ENCODE results near the gene ALKBH7. TPM values are rescaled to one million over a fixed set of nuclear protein-coding genes. Genes with fewer than 3 reads are reported as not detected.

The ALKBH7 gene
- polyA plus RNA-seq, 1 donor from 2014 or later, result 154 TPM

DNA sequence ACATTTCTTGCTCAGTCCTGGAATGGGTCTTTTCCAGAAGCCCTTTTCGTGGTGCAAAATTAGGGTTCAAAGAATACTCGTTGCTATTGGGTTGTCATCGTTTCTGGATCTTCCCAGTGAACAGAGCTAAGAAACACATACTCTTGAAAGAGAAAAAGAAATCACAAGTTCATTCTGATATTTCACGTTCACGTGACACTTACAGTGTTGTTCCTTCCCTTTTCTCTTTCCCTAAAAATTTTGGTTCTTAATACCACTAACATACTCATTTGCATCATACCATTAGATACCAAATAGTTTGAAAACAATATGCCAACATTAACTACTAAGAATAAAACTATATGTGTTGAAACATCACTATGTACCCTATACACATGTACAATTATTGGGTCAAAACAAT, 33.8 kb downstream of the ALKBH7 start:
- Histone ChIP-seq H3K4me3 (ENCODE audit: low read length) (no peak overlapping the region), H3K36me3 (ENCODE audit: insufficient read depth, low read length) (no peaks in the 10 kb centered on the region), H3K9me2 (ENCODE audit: insufficient read depth, low read length) (no peaks in the 10 kb centered on the region), H3K9ac (ENCODE audit: low read length) (no peak overlapping the region), H4K20me1 (ENCODE audit: insufficient read depth) (no peaks in the 10 kb centered on the region), H3K4me2 (ENCODE audit: low read length) (no peak overlapping the region), H3F3A (ENCODE audit: insufficient read depth, low read length, poor library complexity, severe bottlenecking) (no peaks in the 10 kb centered on the region), H2AFZ (ENCODE audit: low read depth, low read length) (no peak overlapping the region), H3K9me3 (ENCODE audit: low read length) (no peaks in the 10 kb centered on the region), H3K27ac (ENCODE audit: low read length) (no peak overlapping the region), H3K79me2 (replicated peaks; ENCODE audit: insufficient read depth, low read length) (no peaks in the 10 kb centered on the region), H3K27me3 (ENCODE audit: insufficient read depth, low read depth, low read length) (no peaks in the 10 kb centered on the region)
- TF ChIP-seq EZH2 (IDR thresholded peaks at IDR 0.05; ENCODE audit: borderline replicate concordance, insufficient read depth, low read length, poor library complexity, severe bottlenecking) (no peak), EP300 (conservative IDR thresholded peaks at IDR 0.05; ENCODE audit: poor library complexity, severe bottlenecking) (no peak), POLR2AphosphoS5 (IDR thresholded peaks at IDR 0.05) (no peak), MXI1 (conservative IDR thresholded peaks at IDR 0.05; ENCODE audit: poor library complexity, severe bottlenecking) (no peak), RAD21 (conservative IDR thresholded peaks at IDR 0.05) (no peak), SMC3 (conservative IDR thresholded peaks at IDR 0.05; ENCODE audit: poor library complexity) (no peak), TAF1 (IDR thresholded peaks at IDR 0.05; ENCODE audit: low read depth) (no peak)
- TF ChIP-seq, protein P1, sequence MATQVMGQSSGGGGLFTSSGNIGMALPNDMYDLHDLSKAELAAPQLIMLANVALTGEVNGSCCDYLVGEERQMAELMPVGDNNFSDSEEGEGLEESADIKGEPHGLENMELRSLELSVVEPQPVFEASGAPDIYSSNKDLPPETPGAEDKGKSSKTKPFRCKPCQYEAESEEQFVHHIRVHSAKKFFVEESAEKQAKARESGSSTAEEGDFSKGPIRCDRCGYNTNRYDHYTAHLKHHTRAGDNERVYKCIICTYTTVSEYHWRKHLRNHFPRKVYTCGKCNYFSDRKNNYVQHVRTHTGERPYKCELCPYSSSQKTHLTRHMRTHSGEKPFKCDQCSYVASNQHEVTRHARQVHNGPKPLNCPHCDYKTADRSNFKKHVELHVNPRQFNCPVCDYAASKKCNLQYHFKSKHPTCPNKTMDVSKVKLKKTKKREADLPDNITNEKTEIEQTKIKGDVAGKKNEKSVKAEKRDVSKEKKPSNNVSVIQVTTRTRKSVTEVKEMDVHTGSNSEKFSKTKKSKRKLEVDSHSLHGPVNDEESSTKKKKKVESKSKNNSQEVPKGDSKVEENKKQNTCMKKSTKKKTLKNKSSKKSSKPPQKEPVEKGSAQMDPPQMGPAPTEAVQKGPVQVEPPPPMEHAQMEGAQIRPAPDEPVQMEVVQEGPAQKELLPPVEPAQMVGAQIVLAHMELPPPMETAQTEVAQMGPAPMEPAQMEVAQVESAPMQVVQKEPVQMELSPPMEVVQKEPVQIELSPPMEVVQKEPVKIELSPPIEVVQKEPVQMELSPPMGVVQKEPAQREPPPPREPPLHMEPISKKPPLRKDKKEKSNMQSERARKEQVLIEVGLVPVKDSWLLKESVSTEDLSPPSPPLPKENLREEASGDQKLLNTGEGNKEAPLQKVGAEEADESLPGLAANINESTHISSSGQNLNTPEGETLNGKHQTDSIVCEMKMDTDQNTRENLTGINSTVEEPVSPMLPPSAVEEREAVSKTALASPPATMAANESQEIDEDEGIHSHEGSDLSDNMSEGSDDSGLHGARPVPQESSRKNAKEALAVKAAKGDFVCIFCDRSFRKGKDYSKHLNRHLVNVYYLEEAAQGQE (IDR thresholded peaks at IDR 0.05; ENCODE audit: borderline replicate concordance), result no peak
- TF ChIP-seq, protein P2, sequence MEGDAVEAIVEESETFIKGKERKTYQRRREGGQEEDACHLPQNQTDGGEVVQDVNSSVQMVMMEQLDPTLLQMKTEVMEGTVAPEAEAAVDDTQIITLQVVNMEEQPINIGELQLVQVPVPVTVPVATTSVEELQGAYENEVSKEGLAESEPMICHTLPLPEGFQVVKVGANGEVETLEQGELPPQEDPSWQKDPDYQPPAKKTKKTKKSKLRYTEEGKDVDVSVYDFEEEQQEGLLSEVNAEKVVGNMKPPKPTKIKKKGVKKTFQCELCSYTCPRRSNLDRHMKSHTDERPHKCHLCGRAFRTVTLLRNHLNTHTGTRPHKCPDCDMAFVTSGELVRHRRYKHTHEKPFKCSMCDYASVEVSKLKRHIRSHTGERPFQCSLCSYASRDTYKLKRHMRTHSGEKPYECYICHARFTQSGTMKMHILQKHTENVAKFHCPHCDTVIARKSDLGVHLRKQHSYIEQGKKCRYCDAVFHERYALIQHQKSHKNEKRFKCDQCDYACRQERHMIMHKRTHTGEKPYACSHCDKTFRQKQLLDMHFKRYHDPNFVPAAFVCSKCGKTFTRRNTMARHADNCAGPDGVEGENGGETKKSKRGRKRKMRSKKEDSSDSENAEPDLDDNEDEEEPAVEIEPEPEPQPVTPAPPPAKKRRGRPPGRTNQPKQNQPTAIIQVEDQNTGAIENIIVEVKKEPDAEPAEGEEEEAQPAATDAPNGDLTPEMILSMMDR (IDR thresholded peaks at IDR 0.05; ENCODE audit: poor library complexity, severe bottlenecking), result no peak

DNA sequence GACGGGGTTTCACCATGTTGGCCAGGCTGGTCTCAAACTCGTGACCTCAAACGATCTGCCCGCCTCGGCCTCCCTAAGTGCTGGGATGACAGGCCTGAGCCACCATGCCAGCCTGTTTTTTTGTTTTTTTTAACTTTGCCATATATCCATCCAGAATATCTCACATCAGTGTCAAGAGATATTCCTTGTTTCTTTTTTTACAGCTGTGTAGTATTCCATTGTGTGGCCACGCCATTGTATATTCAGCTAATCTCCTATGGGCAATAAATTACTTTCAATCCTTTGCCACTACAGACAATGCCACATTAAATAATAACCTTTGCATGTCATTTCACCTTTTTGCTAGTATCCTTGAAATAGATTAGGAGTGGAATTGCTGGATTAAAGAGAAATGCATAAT, 36.8 kb downstream of the ALKBH7 start:
- H2AFZ ChIP-seq (ENCODE audit: low read depth, low read length), result no peak overlapping the region
- TF ChIP-seq EZH2 (IDR thresholded peaks at IDR 0.05; ENCODE audit: borderline replicate concordance, insufficient read depth, low read length, poor library complexity, severe bottlenecking) (no peak), SMC3 (conservative IDR thresholded peaks at IDR 0.05; ENCODE audit: poor library complexity) (no peak), MXI1 (conservative IDR thresholded peaks at IDR 0.05; ENCODE audit: poor library complexity, severe bottlenecking) (no peak), TAF1 (IDR thresholded peaks at IDR 0.05; ENCODE audit: low read depth) (no peak), RAD21 (conservative IDR thresholded peaks at IDR 0.05) (no peak), POLR2AphosphoS5 (IDR thresholded peaks at IDR 0.05) (no peak), EP300 (conservative IDR thresholded peaks at IDR 0.05; ENCODE audit: poor library complexity, severe bottlenecking) (no peak)
- TF ChIP-seq, protein P2 (IDR thresholded peaks at IDR 0.05; ENCODE audit: poor library complexity, severe bottlenecking), result no peak
- TF ChIP-seq, protein P1 (IDR thresholded peaks at IDR 0.05; ENCODE audit: borderline replicate concordance), result no peak
- H3K36me3 ChIP-seq (ENCODE audit: insufficient read depth, low read length), result no peaks in the 10 kb centered on the region
- no peaks in the 10 kb centered on the region for H3K79me2 ChIP-seq (replicated peaks; ENCODE audit: insufficient read depth, low read length)
- H3K9ac ChIP-seq (ENCODE audit: low read length), result no peak overlapping the region
- H3K4me3 ChIP-seq (ENCODE audit: low read length), result no peak overlapping the region
- no peak overlapping the region for H3K4me2 ChIP-seq (ENCODE audit: low read length)
- H3K27ac ChIP-seq (ENCODE audit: low read length), result no peak overlapping the region
- H3K9me2 ChIP-seq (ENCODE audit: insufficient read depth, low read length), result no peaks in the 10 kb centered on the region
- no peaks in the 10 kb centered on the region for H3K9me3 ChIP-seq (ENCODE audit: low read length)
- no peaks in the 10 kb centered on the region for H3K27me3 ChIP-seq (ENCODE audit: insufficient read depth, low read depth, low read length)
- H4K20me1 ChIP-seq (ENCODE audit: insufficient read depth), result no peaks in the 10 kb centered on the region
- no peaks in the 10 kb centered on the region for H3F3A ChIP-seq (ENCODE audit: insufficient read depth, low read length, poor library complexity, severe bottlenecking)
